Measurements from ENCODE around the gene ZFYVE21. TPM values are rescaled to one million over a fixed set of nuclear protein-coding genes. Genes with fewer than 3 reads are reported as not detected.

Gene ZFYVE21
- total RNA-seq, 1 donor from 2014 or later, result 50.5 TPM

DNA sequence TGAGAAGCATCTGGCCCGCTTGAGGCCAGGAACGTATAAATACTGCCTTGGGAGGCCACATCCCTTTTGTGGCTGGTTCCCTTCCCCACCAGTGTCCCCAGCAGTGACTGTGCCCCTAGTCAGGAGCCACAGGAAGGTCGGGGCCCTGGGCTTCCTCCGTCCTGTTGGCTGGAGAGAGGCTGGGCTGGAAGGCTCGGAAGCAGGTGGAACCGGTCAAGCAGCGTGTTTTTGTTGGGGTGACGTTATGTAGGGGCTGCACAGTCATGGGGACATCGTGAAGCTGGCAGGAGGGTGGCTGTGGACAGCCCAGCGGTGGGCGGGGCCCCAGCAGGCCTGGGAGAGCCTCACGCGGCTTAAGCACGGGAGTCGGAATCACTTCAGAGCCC lies 10.5 kb upstream of the ZFYVE21 start:
- peak; percentile 62 for DNase-seq
- TF ChIP-seq, protein P1, sequence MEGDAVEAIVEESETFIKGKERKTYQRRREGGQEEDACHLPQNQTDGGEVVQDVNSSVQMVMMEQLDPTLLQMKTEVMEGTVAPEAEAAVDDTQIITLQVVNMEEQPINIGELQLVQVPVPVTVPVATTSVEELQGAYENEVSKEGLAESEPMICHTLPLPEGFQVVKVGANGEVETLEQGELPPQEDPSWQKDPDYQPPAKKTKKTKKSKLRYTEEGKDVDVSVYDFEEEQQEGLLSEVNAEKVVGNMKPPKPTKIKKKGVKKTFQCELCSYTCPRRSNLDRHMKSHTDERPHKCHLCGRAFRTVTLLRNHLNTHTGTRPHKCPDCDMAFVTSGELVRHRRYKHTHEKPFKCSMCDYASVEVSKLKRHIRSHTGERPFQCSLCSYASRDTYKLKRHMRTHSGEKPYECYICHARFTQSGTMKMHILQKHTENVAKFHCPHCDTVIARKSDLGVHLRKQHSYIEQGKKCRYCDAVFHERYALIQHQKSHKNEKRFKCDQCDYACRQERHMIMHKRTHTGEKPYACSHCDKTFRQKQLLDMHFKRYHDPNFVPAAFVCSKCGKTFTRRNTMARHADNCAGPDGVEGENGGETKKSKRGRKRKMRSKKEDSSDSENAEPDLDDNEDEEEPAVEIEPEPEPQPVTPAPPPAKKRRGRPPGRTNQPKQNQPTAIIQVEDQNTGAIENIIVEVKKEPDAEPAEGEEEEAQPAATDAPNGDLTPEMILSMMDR (IDR thresholded peaks at IDR 0.05; ENCODE audit: borderline replicate concordance), result no peak
- Histone ChIP-seq H3K27me3 (ENCODE audit: low read depth) (no peaks in the 10 kb centered on the region), H3K27ac (replicated peaks) (peak overlapping the region; percentile 73), H3K4me3 (peak overlapping the region; percentile 21), H3K36me3 (peaks cover 36% of the 10 kb centered on the region), H3K9me3 (replicated peaks) (no peaks in the 10 kb centered on the region), H3K4me1 (peaks cover 91% of the 10 kb centered on the region)
- intact Hi-C loops (cut with micrococcal nuclease), result no loop called here

DNA sequence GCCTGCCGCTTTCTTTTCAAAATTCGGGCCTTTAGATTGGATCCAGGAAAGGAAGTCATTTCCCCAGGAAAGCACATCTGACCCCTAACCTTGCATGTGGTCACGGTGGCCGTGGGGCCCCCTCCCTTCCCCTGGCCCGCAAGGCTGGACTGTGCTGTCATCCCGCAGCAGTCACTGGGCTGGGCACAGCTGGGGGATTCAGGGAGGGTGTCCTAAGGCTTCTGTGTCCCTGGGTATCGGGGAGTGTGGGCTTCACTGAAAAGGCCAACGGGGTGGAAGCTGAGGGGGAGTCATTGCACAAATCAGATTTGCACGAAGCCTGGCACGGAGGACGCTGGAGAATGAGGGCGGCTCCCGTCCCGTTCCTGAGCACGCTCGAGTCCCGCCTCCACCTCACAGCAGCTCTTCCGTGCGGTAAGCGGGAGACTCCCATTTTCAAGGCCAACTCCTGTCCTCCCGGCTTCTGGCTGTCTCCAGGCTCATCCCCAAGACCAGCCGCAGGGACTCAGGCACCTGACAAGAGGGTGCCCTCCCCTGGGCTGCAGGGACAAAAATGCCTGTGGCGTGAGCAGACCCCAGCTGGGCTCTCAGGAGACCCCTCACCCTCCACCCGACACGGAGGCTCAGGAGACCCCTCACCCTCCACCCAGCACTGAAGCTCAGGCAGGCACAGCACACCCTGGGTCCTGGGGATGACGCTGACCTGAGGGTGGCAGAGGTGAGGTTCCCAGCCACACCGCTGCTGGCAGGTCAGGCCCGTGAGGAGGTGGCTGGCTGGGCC lies 9.9 kb upstream of the ZFYVE21 start:
- Histone ChIP-seq H3K4me3 (peak overlapping the region; percentile 21), H3K9me3 (replicated peaks) (no peaks in the 10 kb centered on the region), H3K27ac (replicated peaks) (peak overlapping the region; percentile 73), H3K4me1 (peaks cover 88% of the 10 kb centered on the region), H3K36me3 (peaks cover 32% of the 10 kb centered on the region), H3K27me3 (ENCODE audit: low read depth) (no peaks in the 10 kb centered on the region)
- DNase-seq, result peak; percentile 24
- intact Hi-C loops (cut with micrococcal nuclease), result no loop called here
- TF ChIP-seq, protein P1 (IDR thresholded peaks at IDR 0.05; ENCODE audit: borderline replicate concordance), result no peak

DNA sequence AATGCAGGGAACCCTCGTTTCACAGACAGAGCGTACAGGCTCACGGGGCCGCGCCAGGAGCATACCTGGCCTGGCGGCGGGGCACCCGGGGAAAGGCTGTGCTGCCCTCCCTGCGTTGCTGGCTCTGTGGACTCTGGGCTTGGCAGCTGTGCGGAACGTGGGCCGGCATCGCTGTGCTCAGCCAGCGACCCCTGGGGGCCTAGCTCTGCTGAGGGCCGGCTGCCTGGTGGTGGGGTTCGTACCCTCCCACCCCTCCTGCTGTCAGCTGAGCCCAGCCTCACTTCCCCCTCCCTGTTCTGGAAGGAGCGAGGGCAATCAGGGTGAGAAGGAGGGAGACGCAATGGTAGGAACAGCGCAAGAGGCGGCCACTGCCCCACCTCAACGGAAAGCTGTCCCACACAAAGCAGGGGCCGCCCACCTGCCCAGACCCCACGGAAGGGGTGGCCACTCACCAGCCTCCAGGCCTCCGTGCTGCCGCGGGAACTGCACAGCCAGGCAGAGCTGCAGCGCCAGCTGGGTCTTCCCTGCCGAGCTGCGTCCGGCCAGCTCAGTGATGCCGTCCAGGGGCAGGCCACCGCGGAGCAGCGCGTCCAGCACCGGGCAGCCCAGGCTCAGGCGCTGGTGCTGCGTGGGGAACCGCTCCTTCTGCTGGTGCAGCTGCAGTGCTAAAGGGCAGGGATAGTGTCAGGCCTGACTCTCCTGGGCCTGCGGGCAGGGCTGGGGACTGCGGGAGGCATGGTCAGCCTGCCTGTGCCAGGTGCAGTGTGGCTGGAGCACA lies 8.9 kb upstream of the ZFYVE21 start:
- H3K27ac ChIP-seq (replicated peaks), result peak overlapping the region; percentile 73
- peaks cover 24% of the 10 kb centered on the region for H3K36me3 ChIP-seq
- peaks cover 88% of the 10 kb centered on the region for H3K4me1 ChIP-seq
- no peaks in the 10 kb centered on the region for H3K9me3 ChIP-seq (replicated peaks)
- TF ChIP-seq, protein P1 (IDR thresholded peaks at IDR 0.05; ENCODE audit: borderline replicate concordance), result no peak
- H3K4me3 ChIP-seq, result no peak overlapping the region
- no peaks in the 10 kb centered on the region for H3K27me3 ChIP-seq (ENCODE audit: low read depth)
- no peak for DNase-seq
- intact Hi-C loops (cut with micrococcal nuclease), result no loop called here

DNA sequence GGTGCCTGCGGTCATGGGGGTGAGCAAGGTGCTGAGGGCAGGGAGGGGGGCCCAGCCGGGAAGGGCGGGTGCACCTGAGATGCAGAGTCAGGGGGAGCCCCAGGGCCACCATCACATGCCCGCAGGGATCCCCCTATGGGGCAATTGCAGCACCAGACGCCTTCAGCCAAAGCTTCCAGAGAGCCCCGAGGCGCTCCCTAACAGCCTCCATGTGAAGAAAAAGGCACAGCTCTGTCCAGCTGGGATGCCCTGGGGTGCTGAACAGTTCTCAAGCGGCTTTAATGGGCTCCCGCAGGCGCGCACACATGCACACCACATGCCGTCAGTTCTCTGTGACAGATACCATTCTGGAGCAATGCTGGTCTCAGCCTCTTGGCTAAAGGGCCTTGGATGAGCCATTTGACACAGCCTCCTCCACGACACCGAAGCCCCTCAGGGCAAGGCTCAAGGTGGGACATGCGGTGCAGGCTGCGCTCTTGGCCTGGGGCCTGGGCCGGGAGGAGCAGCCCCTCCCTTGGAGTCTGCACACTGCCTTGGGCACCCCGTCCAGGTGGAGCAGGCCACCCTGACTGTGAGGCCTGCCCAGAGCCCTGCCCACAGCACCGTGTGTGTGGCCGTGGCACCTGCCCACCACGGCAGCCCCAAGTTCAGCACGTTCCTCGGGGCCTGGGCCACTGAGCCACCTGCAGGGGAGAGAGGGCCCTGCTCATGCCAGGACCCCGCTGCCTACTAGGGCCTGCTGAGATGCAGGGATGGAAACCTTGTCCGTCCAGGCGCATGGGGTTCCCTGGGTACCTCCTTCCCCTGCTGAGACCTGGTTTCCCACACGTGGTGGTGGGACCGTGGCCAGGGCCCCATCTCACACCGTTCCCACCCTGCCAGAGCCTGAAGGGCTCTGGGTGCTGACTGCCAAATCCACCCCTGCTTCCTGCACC lies 8.0 kb upstream of the ZFYVE21 start:
- Histone ChIP-seq H3K27me3 (ENCODE audit: low read depth) (no peaks in the 10 kb centered on the region), H3K4me1 (peaks cover 88% of the 10 kb centered on the region), H3K4me3 (no peak overlapping the region), H3K27ac (replicated peaks) (no peak overlapping the region), H3K36me3 (peaks cover 16% of the 10 kb centered on the region), H3K9me3 (replicated peaks) (no peaks in the 10 kb centered on the region)
- DNase-seq, result peak; percentile 15
- TF ChIP-seq, protein P1 (IDR thresholded peaks at IDR 0.05; ENCODE audit: borderline replicate concordance), result no peak
- intact Hi-C loops (cut with micrococcal nuclease), result no loop called here

DNA sequence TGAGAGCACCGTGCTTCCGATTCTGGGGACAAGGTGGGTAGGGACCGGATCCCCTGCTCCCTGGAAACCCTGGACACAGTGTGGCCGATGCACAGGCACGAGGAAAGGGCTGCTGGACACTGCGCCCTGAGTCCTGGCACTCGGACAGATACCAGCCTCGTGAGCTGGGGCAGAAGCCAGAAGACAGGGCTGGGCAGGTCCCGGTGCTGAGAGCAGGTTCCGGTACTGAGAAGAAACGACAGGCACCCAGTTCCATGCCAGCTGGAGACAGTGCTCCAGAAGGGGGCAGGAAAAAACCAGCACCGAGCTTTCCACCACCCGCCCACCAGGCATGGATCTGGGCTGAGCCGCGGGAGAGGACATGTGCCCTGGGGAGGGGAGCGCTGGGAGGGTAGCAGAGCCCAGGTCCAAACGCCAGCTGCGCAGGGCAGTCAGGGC lies 6.8 kb upstream of the ZFYVE21 start:
- TF ChIP-seq, protein P1 (IDR thresholded peaks at IDR 0.05; ENCODE audit: borderline replicate concordance), result no peak
- H3K27me3 ChIP-seq (ENCODE audit: low read depth), result no peaks in the 10 kb centered on the region
- H3K9me3 ChIP-seq (replicated peaks), result no peaks in the 10 kb centered on the region
- DNase-seq, result peak; percentile 57
- H3K4me3 ChIP-seq, result no peak overlapping the region
- H3K4me1 ChIP-seq, result peaks cover 89% of the 10 kb centered on the region
- H3K27ac ChIP-seq (replicated peaks), result peak overlapping the region; percentile 18
- H3K36me3 ChIP-seq, result peaks cover 5% of the 10 kb centered on the region
- intact Hi-C loops (cut with micrococcal nuclease), result no loop called here
